ENCODE data around the gene PRKN.

DNA sequence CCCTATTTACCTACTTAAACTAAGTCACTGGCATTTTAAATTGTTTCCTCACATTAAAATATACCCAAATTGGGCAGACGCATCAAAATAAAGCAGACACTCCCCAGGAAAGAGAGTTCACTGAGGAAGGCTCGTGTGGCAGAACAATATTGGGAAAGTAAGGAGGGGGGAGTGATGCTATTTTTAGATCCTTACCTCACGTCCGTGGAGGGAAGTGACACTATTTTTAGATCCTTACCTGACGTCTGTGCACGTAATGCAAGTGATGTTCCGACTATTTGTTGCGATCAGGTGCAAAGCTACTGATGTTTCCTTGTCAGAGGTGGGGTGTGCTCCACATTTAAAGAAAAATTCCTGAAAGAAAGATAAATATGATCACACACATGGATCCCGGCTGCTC is 754.5 kb downstream of the PRKN start:
- TF ChIP-seq POLR2A (IDR thresholded peaks at IDR 0.05) (no peak), CTCF (IDR thresholded peaks at IDR 0.05) (no peak)
